ENCODE data around the gene TRIAP1.

Gene TRIAP1

GRCh38 chr12:120429368-120429767, 16.8 kb downstream of the TRIAP1 start:
- no peak for DNase-seq (ENCODE audit: low read depth)

- no peak for DNase-seq (ENCODE audit: low read depth)
Observed at GRCh38 chr12:120428597-120429229, 17.5 kb downstream of the TRIAP1 start.

GRCh38 chr12:120425797-120426196, 20.4 kb downstream of the TRIAP1 start:
- DNase-seq (ENCODE audit: low read depth), result no peak

- no peak for DNase-seq (ENCODE audit: low read depth)
Observed at GRCh38 chr12:120422892-120423456, 23.2 kb downstream of the TRIAP1 start.

GRCh38 chr12:120421701-120422100, 24.5 kb downstream of the TRIAP1 start:
- DNase-seq (ENCODE audit: low read depth), result no peak

- DNase-seq (ENCODE audit: low read depth), result no peak
Observed at GRCh38 chr12:120417917-120418580, 28.1 kb downstream of the TRIAP1 start.

GRCh38 chr12:120416490-120417216, 29.5 kb downstream of the TRIAP1 start:
- no peak for DNase-seq (ENCODE audit: low read depth)

GRCh38 chr12:120413901-120414695, 32.1 kb downstream of the TRIAP1 start:
- DNase-seq (ENCODE audit: low read depth), result no peak

- DNase-seq (ENCODE audit: low read depth), result no peak
Observed at GRCh38 chr12:120412421-120412820, 33.8 kb downstream of the TRIAP1 start.

GRCh38 chr12:120408771-120409170, 37.4 kb downstream of the TRIAP1 start:
- no peak for DNase-seq (ENCODE audit: low read depth)

- no peak for DNase-seq (ENCODE audit: low read depth)
Observed at GRCh38 chr12:120406553-120406952, 39.6 kb downstream of the TRIAP1 start.

- DNase-seq (ENCODE audit: low read depth), result no peak
Observed at GRCh38 chr12:120406069-120406468, 40.1 kb downstream of the TRIAP1 start.

GRCh38 chr12:120404271-120404670, 41.9 kb downstream of the TRIAP1 start:
- no peak for DNase-seq (ENCODE audit: low read depth)

GRCh38 chr12:120403869-120404268, 42.3 kb downstream of the TRIAP1 start:
- no peak for DNase-seq (ENCODE audit: low read depth)

- DNase-seq (ENCODE audit: low read depth), result no peak
Observed at GRCh38 chr12:120402217-120402616, 44.0 kb downstream of the TRIAP1 start.

GRCh38 chr12:120399531-120399930, 46.7 kb downstream of the TRIAP1 start:
- peak; percentile 83 for DNase-seq (ENCODE audit: low read depth)

GRCh38 chr12:120397824-120398540, 48.2 kb downstream of the TRIAP1 start:
- no peak for DNase-seq (ENCODE audit: low read depth)

GRCh38 chr12:120394483-120395367, 51.5 kb downstream of the TRIAP1 start:
- DNase-seq (ENCODE audit: low read depth), result no peak

All from iris pigment epithelial cell (primary cell).